Astrocyte (in vitro differentiated cells and primary cell): ENCODE measurements around the gene CACNG6. TPM values are rescaled to one million over a fixed set of nuclear protein-coding genes. Genes with fewer than 3 reads are reported as not detected.

Experiments
- DNase-seq: peaks from one replicate; pipeline ENCODE4 v3.0.0-alpha.2; 2010; ENCODE audit warnings: low read depth
- FAIRE-seq: peaks from 2 replicates; lab custom pipeline; 2011; peaks lifted over from hg19 to GRCh38; lab: Jason Lieb, UNC
- H2AFZ ChIP-seq: 2 replicates; pipeline ENCODE4 v1.6.0; 2012; ENCODE audit warnings: low read depth, low read length, inconsistent platforms
- H3K27ac ChIP-seq: 2 replicates; pipeline ENCODE4 v1.5.1; 2011; ENCODE audit warnings: low read depth, low read length, inconsistent platforms
- H3K27me3 ChIP-seq: 2 replicates; pipeline ENCODE4 v1.6.0; 2011; ENCODE audit warnings: low read length, inconsistent platforms; ENCODE audit not compliant: insufficient read depth
- H3K36me3 ChIP-seq: 2 replicates; pipeline ENCODE4 v1.5.1; 2011; ENCODE audit warnings: low read length, inconsistent platforms; ENCODE audit not compliant: insufficient read depth
- H3K4me1 ChIP-seq: 2 replicates; pipeline ENCODE4 v1.5.1; 2011; ENCODE audit warnings: low read length, inconsistent platforms; ENCODE audit not compliant: insufficient read depth
- H3K4me2 ChIP-seq: 2 replicates; pipeline ENCODE4 v1.6.0; 2012; ENCODE audit warnings: low read length, inconsistent platforms
- H3K4me3 ChIP-seq: 2 replicates; pipeline ENCODE4 v1.5.1; 2011; ENCODE audit warnings: low read depth, mild to moderate bottlenecking, low read length, inconsistent platforms; ENCODE audit not compliant: insufficient read depth
- H3K79me2 ChIP-seq: 2 replicates; pipeline ENCODE4 v1.6.0; 2012; ENCODE audit warnings: mild to moderate bottlenecking, low read length, inconsistent platforms; ENCODE audit not compliant: insufficient read depth
- H3K9ac ChIP-seq: 2 replicates; pipeline ENCODE4 v1.6.0; 2012; ENCODE audit warnings: mild to moderate bottlenecking, low read length, inconsistent platforms
- H3K9me3 ChIP-seq: 2 replicates; pipeline ENCODE4 v1.5.1; 2012; ENCODE audit warnings: low read depth, mild to moderate bottlenecking, low read length, inconsistent platforms; ENCODE audit not compliant: insufficient read depth
- H4K20me1 ChIP-seq: 2 replicates; pipeline ENCODE4 v1.6.0; 2012; ENCODE audit warnings: low read length, inconsistent platforms; ENCODE audit not compliant: insufficient read depth
- H3K27ac Mint-ChIP-seq: one replicate; pipeline ENCODE4 v1.8.0; 2021; ENCODE audit warnings: mild to moderate bottlenecking, mixed read lengths; ENCODE audit not compliant: unreplicated experiment
- H3K27me3 Mint-ChIP-seq: one replicate; pipeline ENCODE4 v1.8.0; 2021; ENCODE audit warnings: low read depth, mixed read lengths; ENCODE audit not compliant: unreplicated experiment
- H3K36me3 Mint-ChIP-seq: one replicate; pipeline ENCODE4 v1.8.0; 2021; ENCODE audit warnings: low read depth, mixed read lengths; ENCODE audit not compliant: unreplicated experiment
- H3K4me1 Mint-ChIP-seq: one replicate; pipeline ENCODE4 v1.8.0; 2021; ENCODE audit warnings: low read depth, mixed read lengths; ENCODE audit not compliant: unreplicated experiment
- H3K4me3 Mint-ChIP-seq: one replicate; pipeline ENCODE4 v1.8.0; 2021; ENCODE audit warnings: mild to moderate bottlenecking, moderate library complexity, mixed read lengths; ENCODE audit not compliant: unreplicated experiment
- H3K9me3 Mint-ChIP-seq: one replicate; pipeline ENCODE4 v1.8.0; 2021; ENCODE audit warnings: mild to moderate bottlenecking, mixed read lengths; ENCODE audit not compliant: unreplicated experiment
- CTCF ChIP-seq: IDR thresholded peaks from 2 replicates; pipeline ENCODE4 v1.5.1; 2011; ENCODE audit warnings: low read depth, mild to moderate bottlenecking, inconsistent platforms, low read length, moderate library complexity; ENCODE audit not compliant: insufficient read depth
- EZH2 ChIP-seq: IDR thresholded peaks from 2 replicates; pipeline ENCODE4 v1.6.1; 2012; ENCODE audit warnings: mild to moderate bottlenecking, low read length, inconsistent platforms; ENCODE audit not compliant: insufficient read depth
- total RNA-seq: library from RNA; stranded (reverse); gene quantifications from 2 replicates; pipeline ENCODE4 v1.2.1, GENCODE V29; 2021

The CACNG6 gene
- total RNA-seq, 1 donor from 2014 or later = 0.20 TPM

GRCh38 chr19:54009440-54009839 is 18.0 kb downstream of the CACNG6 start:
- no peak overlapping the region for H3K4me3 ChIP-seq
- H3K36me3 Mint-ChIP-seq = no peaks in the 10 kb centered on the region
- H3K27me3 ChIP-seq = no peaks in the 10 kb centered on the region
- no peak overlapping the region for H3K27ac ChIP-seq
- FAIRE-seq (no peak), DNase-seq (no peak)
- H3K4me3 Mint-ChIP-seq = no peak overlapping the region
- H3K27ac Mint-ChIP-seq = no peak overlapping the region
- no peaks in the 10 kb centered on the region for H3K79me2 ChIP-seq
- no peak overlapping the region for H2AFZ ChIP-seq
- TF ChIP-seq EZH2 = no peak
- TF ChIP-seq CTCF = no peak
- H3K36me3 ChIP-seq = no peaks in the 10 kb centered on the region
- H3K4me1 ChIP-seq = peaks cover 10% of the 10 kb centered on the region
- H4K20me1 ChIP-seq = no peaks in the 10 kb centered on the region
- no peak overlapping the region for H3K4me2 ChIP-seq
- no peaks in the 10 kb centered on the region for H3K9me3 ChIP-seq
- H3K4me1 Mint-ChIP-seq = peaks cover 8% of the 10 kb centered on the region
- H3K27me3 Mint-ChIP-seq = peaks cover 2% of the 10 kb centered on the region
- H3K9ac ChIP-seq = no peak overlapping the region
- no peaks in the 10 kb centered on the region for H3K9me3 Mint-ChIP-seq

GRCh38 chr19:54010474-54010873 is 19.0 kb downstream of the CACNG6 start:
- Histone ChIP-seq H4K20me1 (no peaks in the 10 kb centered on the region), H3K9ac (no peak overlapping the region), H3K27ac (no peak overlapping the region), H3K4me1 (peaks cover 10% of the 10 kb centered on the region), H3K4me2 (no peak overlapping the region), H3K79me2 (no peaks in the 10 kb centered on the region), H2AFZ (no peak overlapping the region), H3K9me3 (no peaks in the 10 kb centered on the region), H3K27me3 (no peaks in the 10 kb centered on the region), H3K4me3 (no peak overlapping the region), H3K36me3 (no peaks in the 10 kb centered on the region)
- no peaks in the 10 kb centered on the region for H3K36me3 Mint-ChIP-seq
- H3K4me3 Mint-ChIP-seq = no peak overlapping the region
- DNase-seq = no peak
- no peaks in the 10 kb centered on the region for H3K9me3 Mint-ChIP-seq
- peaks cover 8% of the 10 kb centered on the region for H3K27me3 Mint-ChIP-seq
- H3K4me1 Mint-ChIP-seq = peaks cover 8% of the 10 kb centered on the region
- no peak for FAIRE-seq
- no peak for TF ChIP-seq CTCF
- no peak for TF ChIP-seq EZH2
- no peak overlapping the region for H3K27ac Mint-ChIP-seq

- Histone ChIP-seq H3K27me3 (no peaks in the 10 kb centered on the region), H3K9me3 (no peaks in the 10 kb centered on the region), H3K4me2 (no peak overlapping the region), H4K20me1 (no peaks in the 10 kb centered on the region), H3K27ac (no peak overlapping the region), H3K79me2 (no peaks in the 10 kb centered on the region), H2AFZ (peak overlapping the region; percentile 52), H3K4me3 (no peak overlapping the region), H3K4me1 (peaks cover 10% of the 10 kb centered on the region), H3K36me3 (no peaks in the 10 kb centered on the region), H3K9ac (no peak overlapping the region)
- H3K9me3 Mint-ChIP-seq = no peaks in the 10 kb centered on the region
- peaks cover 8% of the 10 kb centered on the region for H3K4me1 Mint-ChIP-seq
- no peaks in the 10 kb centered on the region for H3K36me3 Mint-ChIP-seq
- H3K27ac Mint-ChIP-seq = no peak overlapping the region
- H3K27me3 Mint-ChIP-seq = peaks cover 15% of the 10 kb centered on the region
- no peak for TF ChIP-seq CTCF
- no peak for TF ChIP-seq EZH2
- FAIRE-seq (no peak), DNase-seq (no peak)
- no peak overlapping the region for H3K4me3 Mint-ChIP-seq
Observed at GRCh38 chr19:54011507-54012211, 20.2 kb downstream of the CACNG6 start.
